ENCODE results near the gene FAM3B.

GRCh38 chr21:41375875-41376274 lies 59.3 kb downstream of the FAM3B start:
- TF ChIP-seq TCF7L2 (IDR thresholded peaks at IDR 0.05; ENCODE audit: low read depth, low read length) = no peak
- TF ChIP-seq, protein P1, sequence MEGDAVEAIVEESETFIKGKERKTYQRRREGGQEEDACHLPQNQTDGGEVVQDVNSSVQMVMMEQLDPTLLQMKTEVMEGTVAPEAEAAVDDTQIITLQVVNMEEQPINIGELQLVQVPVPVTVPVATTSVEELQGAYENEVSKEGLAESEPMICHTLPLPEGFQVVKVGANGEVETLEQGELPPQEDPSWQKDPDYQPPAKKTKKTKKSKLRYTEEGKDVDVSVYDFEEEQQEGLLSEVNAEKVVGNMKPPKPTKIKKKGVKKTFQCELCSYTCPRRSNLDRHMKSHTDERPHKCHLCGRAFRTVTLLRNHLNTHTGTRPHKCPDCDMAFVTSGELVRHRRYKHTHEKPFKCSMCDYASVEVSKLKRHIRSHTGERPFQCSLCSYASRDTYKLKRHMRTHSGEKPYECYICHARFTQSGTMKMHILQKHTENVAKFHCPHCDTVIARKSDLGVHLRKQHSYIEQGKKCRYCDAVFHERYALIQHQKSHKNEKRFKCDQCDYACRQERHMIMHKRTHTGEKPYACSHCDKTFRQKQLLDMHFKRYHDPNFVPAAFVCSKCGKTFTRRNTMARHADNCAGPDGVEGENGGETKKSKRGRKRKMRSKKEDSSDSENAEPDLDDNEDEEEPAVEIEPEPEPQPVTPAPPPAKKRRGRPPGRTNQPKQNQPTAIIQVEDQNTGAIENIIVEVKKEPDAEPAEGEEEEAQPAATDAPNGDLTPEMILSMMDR (IDR thresholded peaks at IDR 0.05) = no peak
- TF ChIP-seq POLR2AphosphoS5 (IDR thresholded peaks at IDR 0.05; ENCODE audit: low read depth, low read length) = no peak
- TF ChIP-seq SIN3A (IDR thresholded peaks at IDR 0.05; ENCODE audit: borderline replicate concordance, insufficient read depth, low read depth, low read length) = no peak
